Lower lobe of right lung (tissue), 2 donors: ENCODE measurements around the gene KRT17. TPM values are rescaled to one million over a fixed set of nuclear protein-coding genes. Genes with fewer than 3 reads are reported as not detected.

Experiments
- ATAC-seq, 2 donors: fragments of 200-7000 bp; cut with Tn5 transposase; one replicate each; pipeline ENCODE4 v1.9.1; 2020 to 2022; ENCODE audit warnings: mild to moderate bottlenecking in 2 of 2, moderate library complexity in 2 of 2
- DNase-seq: peaks from one replicate; pipeline ENCODE4 v3.0.0-alpha.2; 2020
- H3K27ac ChIP-seq: fragments of 200-600 bp; one replicate; pipeline ENCODE4 v1.8.0; 2022
- H3K27me3 ChIP-seq: fragments of 200-600 bp; one replicate; pipeline ENCODE4 v1.8.0; 2022; ENCODE audit warnings: low read depth
- H3K36me3 ChIP-seq: fragments of 200-600 bp; one replicate; pipeline ENCODE4 v1.8.0; 2022; ENCODE audit warnings: mild to moderate bottlenecking
- H3K4me1 ChIP-seq: fragments of 200-600 bp; one replicate; pipeline ENCODE4 v1.8.0; 2022
- H3K4me3 ChIP-seq: fragments of 200-600 bp; one replicate; pipeline ENCODE4 v1.8.0; 2022; ENCODE audit warnings: mild to moderate bottlenecking
- H3K9me3 ChIP-seq: fragments of 200-600 bp; one replicate; pipeline ENCODE4 v1.8.0; 2022
- intact Hi-C: fragments of 100-400 bp; cut with DNase I; formaldehyde crosslinking; loops from one replicate; pipeline ENCODE4 v1.11.0; 2022
- total RNA-seq: library from RNA; stranded (reverse); fragmentation: NEBNext Ultra II Directional; extraction: Animal tissue kit (Norgen Biotek cat#: 25700); gene quantifications from one replicate; pipeline ENCODE4 v1.2.1, GENCODE V29; 2021
- TF ChIP-seq, protein P1 (sequence below): fragments of 200-600 bp; IDR thresholded peaks from one replicate; pipeline ENCODE4 v1.8.0; 2022; ENCODE audit warnings: antibody characterized with exemption, mild to moderate bottlenecking
- donor health status: DM: no; HTN: yes; CAD: no; lungs with severe emphysema.

Gene KRT17
- total RNA-seq, 1 donor from 2014 or later: 2.6 TPM

DNA sequence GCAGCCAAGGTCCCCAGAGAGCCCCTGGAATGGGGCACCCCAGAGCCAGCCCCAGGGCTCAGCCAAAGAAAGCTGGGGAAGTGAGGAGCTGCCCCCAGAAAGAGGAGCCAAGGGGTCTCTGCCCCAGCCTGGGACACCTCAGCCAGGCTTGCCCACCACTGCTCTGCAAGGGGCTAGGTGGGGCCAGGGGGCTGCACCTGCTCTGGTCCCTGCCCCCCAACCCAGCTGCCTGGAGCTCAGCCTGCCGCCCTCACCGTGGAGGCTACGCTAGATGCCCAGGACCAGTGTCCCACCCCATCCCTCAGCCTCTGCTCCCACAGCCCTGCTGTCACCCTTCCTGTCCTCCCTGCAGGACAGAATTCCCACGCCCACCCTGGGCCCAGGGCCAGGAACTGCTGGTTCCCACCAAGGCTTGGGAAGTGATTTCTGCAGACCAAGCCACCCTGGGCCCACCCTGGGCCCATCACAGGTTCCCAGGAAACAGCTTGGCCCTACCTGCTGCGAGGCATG lies 28.1 kb upstream of the KRT17 start:
- TF ChIP-seq, protein P1, sequence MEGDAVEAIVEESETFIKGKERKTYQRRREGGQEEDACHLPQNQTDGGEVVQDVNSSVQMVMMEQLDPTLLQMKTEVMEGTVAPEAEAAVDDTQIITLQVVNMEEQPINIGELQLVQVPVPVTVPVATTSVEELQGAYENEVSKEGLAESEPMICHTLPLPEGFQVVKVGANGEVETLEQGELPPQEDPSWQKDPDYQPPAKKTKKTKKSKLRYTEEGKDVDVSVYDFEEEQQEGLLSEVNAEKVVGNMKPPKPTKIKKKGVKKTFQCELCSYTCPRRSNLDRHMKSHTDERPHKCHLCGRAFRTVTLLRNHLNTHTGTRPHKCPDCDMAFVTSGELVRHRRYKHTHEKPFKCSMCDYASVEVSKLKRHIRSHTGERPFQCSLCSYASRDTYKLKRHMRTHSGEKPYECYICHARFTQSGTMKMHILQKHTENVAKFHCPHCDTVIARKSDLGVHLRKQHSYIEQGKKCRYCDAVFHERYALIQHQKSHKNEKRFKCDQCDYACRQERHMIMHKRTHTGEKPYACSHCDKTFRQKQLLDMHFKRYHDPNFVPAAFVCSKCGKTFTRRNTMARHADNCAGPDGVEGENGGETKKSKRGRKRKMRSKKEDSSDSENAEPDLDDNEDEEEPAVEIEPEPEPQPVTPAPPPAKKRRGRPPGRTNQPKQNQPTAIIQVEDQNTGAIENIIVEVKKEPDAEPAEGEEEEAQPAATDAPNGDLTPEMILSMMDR: no peak
- no peak overlapping the region for H3K4me3 ChIP-seq
- H3K9me3 ChIP-seq: no peaks in the 10 kb centered on the region
- peaks cover 45% of the 10 kb centered on the region for H3K4me1 ChIP-seq
- no peaks in the 10 kb centered on the region for H3K36me3 ChIP-seq
- H3K27me3 ChIP-seq: no peaks in the 10 kb centered on the region
- H3K27ac ChIP-seq: peak overlapping the region; percentile 88
- no peak for ATAC-seq
- DNase-seq: no peak
- intact Hi-C loops: no loop called here

DNA sequence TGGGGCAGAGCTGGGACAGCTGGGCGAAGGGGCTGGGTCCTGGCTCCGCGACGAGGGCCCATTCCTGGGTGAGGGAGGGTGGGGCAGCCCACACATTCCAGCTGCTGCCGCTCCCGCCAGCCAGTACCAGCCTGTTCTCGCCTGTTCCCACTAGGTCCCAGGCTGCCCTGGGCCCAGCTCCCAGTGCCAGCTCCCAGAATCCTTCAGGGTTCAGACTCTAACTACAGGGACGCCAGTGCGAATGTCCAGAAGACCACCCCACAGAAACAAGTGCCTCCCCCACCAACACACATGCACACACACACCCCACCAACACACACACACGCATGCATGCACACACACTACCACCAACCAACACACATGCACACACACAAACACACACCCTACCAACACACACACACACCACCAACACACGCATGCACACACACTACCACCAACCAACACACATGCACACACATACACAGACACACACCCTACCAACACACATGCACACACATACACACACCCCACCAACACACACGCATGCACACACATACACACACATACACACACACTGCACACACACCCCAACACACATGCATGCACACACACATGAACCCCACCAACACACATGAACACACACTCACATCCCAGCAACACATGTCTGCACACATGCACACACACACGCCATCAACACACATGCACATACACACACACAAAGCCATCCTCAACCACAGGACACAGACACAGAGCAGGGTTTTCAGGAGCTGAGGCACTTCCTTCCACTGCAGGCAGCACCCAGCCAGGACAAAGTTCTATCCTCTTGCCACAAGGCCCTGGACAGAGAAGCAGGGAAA lies 27.5 kb upstream of the KRT17 start:
- TF ChIP-seq, protein P1: no peak
- Histone ChIP-seq H3K27me3 (no peaks in the 10 kb centered on the region), H3K4me1 (peaks cover 45% of the 10 kb centered on the region), H3K36me3 (no peaks in the 10 kb centered on the region), H3K27ac (peak overlapping the region; percentile 88), H3K4me3 (no peak overlapping the region), H3K9me3 (no peaks in the 10 kb centered on the region)
- intact Hi-C loops: no loop called here
- ATAC-seq: peak; percentile 62 to 70
- DNase-seq: peak; percentile 88

DNA sequence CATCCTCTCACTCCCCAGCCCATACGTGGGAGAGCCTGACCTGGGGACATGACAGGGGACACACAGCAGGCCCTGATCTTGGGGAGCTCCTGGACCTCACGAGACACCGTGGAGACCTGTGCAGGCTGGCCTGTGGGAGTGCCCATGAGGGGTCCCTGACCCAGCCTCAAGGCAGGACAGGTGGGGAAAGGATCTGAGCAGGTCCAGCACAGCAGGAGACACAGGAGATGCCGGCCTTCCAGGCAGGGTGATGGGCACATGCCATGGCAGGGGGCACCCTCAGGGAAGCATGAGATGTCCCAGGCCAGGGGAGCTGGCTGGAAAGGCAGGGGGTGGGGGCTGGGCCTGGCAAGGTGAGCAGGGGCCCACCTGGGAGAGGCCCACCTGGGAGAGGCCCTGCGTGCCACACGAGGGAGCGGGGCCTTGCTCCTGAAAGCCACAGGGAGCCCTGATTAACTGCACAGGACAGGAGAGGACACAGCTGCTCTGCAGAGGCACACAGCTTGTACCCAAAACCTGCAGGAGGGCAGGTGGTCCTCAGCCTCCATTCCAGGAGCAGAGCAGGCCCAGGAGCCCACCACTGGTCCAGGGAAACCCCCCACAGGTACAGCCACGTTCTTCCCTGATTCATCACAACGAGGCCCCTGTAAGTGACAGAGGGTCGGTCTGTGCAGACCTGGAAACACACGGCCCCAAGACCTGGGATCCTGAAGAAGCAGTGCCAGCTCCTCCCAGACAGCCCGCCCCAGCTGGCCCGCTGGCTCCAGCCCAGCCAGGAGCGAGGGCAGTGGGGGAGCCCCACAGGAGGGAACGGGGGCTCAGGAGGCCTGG lies 26.6 kb upstream of the KRT17 start:
- intact Hi-C loops: no loop called here
- peaks cover 37% of the 10 kb centered on the region for H3K4me1 ChIP-seq
- no peaks in the 10 kb centered on the region for H3K36me3 ChIP-seq
- H3K9me3 ChIP-seq: no peaks in the 10 kb centered on the region
- no peaks in the 10 kb centered on the region for H3K27me3 ChIP-seq
- TF ChIP-seq, protein P1: no peak
- DNase-seq (no peak), ATAC-seq (no peak)
- peak overlapping the region; percentile 88 for H3K27ac ChIP-seq
- H3K4me3 ChIP-seq: no peak overlapping the region

DNA sequence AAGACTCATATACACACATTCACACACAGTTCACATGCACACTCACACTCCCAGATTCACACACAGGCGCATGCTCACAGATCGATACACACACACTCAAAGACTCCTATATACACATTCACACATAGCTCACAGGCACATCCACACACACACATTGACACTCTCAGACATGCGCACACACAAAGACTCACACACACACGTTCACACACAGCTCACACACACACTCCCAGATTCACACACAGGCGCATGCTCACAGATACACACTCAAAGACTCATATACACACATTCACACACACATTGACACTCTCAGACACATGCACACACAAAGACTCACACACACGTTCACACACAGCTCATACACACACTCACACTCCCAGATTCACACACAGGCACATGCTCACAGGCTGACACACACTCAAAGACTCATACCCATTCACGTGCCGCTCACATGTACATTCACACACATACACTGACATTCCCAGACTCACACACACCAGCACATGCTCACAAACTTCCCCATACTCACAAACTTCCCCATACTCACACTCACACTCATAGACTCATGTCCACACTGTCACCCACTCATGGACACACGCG lies 25.6 kb upstream of the KRT17 start:
- H3K36me3 ChIP-seq: no peaks in the 10 kb centered on the region
- no peak for DNase-seq
- ATAC-seq: no peak
- H3K9me3 ChIP-seq: no peaks in the 10 kb centered on the region
- no peak overlapping the region for H3K4me3 ChIP-seq
- peaks cover 32% of the 10 kb centered on the region for H3K4me1 ChIP-seq
- intact Hi-C loops: no loop called here
- H3K27ac ChIP-seq: peak overlapping the region; percentile 88
- no peaks in the 10 kb centered on the region for H3K27me3 ChIP-seq
- TF ChIP-seq, protein P1: no peak
